Activated CD8-positive, alpha-beta T cell treated with anti-CD3 and anti-CD28 coated beads for 36 hours (primary cell): Measurements from ENCODE around the gene LARGE1. TPM values are rescaled to one million over a fixed set of nuclear protein-coding genes. Genes with fewer than 3 reads are reported as not detected.

ENCODE experiments used
- ATAC-seq: fragments of 200-7000 bp; cut with Tn5 transposase; one replicate; pipeline ENCODE4 v1.10.0; 2021; ENCODE audit warnings: mild to moderate bottlenecking, moderate library complexity
- CTCF ChIA-PET: fragments of 350-600 bp; sonication (Branson Sonifier 250); formaldehyde crosslinking; loops from one replicate; lab custom pipeline; 2021; ENCODE audit warnings: antibody characterized with exemption; lab: Charles Lee
- POLR2A ChIA-PET: fragments of 350-600 bp; sonication (Branson Sonifier 250); formaldehyde crosslinking; loops from one replicate; lab custom pipeline; 2021; ENCODE audit warnings: antibody characterized with exemption; lab: Charles Lee
- DNase-seq: peaks from one replicate; pipeline ENCODE4 v3.0.0-alpha.2; 2020
- H3K27ac Mint-ChIP-seq: one replicate; pipeline ENCODE4 v1.8.0; 2021; ENCODE audit warnings: mild to moderate bottlenecking, mixed read lengths
- H3K27me3 Mint-ChIP-seq: one replicate; pipeline ENCODE4 v1.8.0; 2021; ENCODE audit warnings: mixed read lengths
- H3K36me3 Mint-ChIP-seq: one replicate; pipeline ENCODE4 v1.8.0; 2021; ENCODE audit warnings: low read depth, mixed read lengths
- H3K4me1 Mint-ChIP-seq: one replicate; pipeline ENCODE4 v1.8.0; 2021; ENCODE audit warnings: low read depth, mixed read lengths
- H3K4me3 Mint-ChIP-seq: one replicate; pipeline ENCODE4 v1.8.0; 2021; ENCODE audit warnings: mild to moderate bottlenecking, moderate library complexity, mixed read lengths
- H3K9me3 Mint-ChIP-seq: one replicate; pipeline ENCODE4 v1.8.0; 2021; ENCODE audit warnings: mixed read lengths
- CTCF ChIP-seq: fragments of 200-600 bp; IDR thresholded peaks from one replicate; pipeline ENCODE4 v1.8.0; 2022; ENCODE audit warnings: antibody characterized with exemption, mild to moderate bottlenecking
- intact Hi-C: fragments of 100-400 bp; cut with micrococcal nuclease; formaldehyde crosslinking; loops from one replicate; pipeline ENCODE4 v1.10.0; 2022
- total RNA-seq, 2 experiments: library from RNA; stranded (reverse); gene quantifications; one replicate each; pipeline ENCODE4 v1.2.3, GENCODE V29; 2021

LARGE1 gene
- total RNA-seq, 2 experiments from 2014 or later = 0.31 to 0.32 TPM

GRCh38 chr22:33792832-33793231, 127.4 kb downstream of the LARGE1 start:
- ATAC-seq (no peak), DNase-seq (no peak)
- CTCF ChIA-PET = no interaction called here
- peaks cover 6% of the 10 kb centered on the region for H3K4me1 Mint-ChIP-seq
- no peak overlapping the region for H3K4me3 Mint-ChIP-seq
- POLR2A ChIA-PET = no interaction called here
- TF ChIP-seq CTCF = no peak
- H3K27ac Mint-ChIP-seq = no peak overlapping the region
- peaks cover 7% of the 10 kb centered on the region for H3K27me3 Mint-ChIP-seq
- intact Hi-C loops = no loop called here
- no peaks in the 10 kb centered on the region for H3K36me3 Mint-ChIP-seq
- peaks cover 19% of the 10 kb centered on the region for H3K9me3 Mint-ChIP-seq

GRCh38 chr22:33789690-33790253, 130.5 kb downstream of the LARGE1 start:
- ChIA-PET POLR2A (no interaction called here), CTCF (no interaction called here)
- Mint-ChIP-seq H3K36me3 (no peaks in the 10 kb centered on the region), H3K27me3 (peaks cover 7% of the 10 kb centered on the region), H3K4me1 (peaks cover 6% of the 10 kb centered on the region), H3K27ac (no peak overlapping the region), H3K4me3 (no peak overlapping the region), H3K9me3 (peaks cover 23% of the 10 kb centered on the region)
- intact Hi-C loops = no loop called here
- DNase-seq = peak; percentile 29
- TF ChIP-seq CTCF = no peak
- ATAC-seq = peak; percentile 80

GRCh38 chr22:33788927-33789326, 131.3 kb downstream of the LARGE1 start:
- Mint-ChIP-seq H3K4me3 (no peak overlapping the region), H3K36me3 (no peaks in the 10 kb centered on the region), H3K27me3 (peaks cover 7% of the 10 kb centered on the region), H3K4me1 (peaks cover 6% of the 10 kb centered on the region), H3K9me3 (peaks cover 23% of the 10 kb centered on the region), H3K27ac (no peak overlapping the region)
- intact Hi-C loops = no loop called here
- ATAC-seq = no peak
- ChIA-PET POLR2A (no interaction called here), CTCF (no interaction called here)
- TF ChIP-seq CTCF = no peak
- DNase-seq = no peak

DNA sequence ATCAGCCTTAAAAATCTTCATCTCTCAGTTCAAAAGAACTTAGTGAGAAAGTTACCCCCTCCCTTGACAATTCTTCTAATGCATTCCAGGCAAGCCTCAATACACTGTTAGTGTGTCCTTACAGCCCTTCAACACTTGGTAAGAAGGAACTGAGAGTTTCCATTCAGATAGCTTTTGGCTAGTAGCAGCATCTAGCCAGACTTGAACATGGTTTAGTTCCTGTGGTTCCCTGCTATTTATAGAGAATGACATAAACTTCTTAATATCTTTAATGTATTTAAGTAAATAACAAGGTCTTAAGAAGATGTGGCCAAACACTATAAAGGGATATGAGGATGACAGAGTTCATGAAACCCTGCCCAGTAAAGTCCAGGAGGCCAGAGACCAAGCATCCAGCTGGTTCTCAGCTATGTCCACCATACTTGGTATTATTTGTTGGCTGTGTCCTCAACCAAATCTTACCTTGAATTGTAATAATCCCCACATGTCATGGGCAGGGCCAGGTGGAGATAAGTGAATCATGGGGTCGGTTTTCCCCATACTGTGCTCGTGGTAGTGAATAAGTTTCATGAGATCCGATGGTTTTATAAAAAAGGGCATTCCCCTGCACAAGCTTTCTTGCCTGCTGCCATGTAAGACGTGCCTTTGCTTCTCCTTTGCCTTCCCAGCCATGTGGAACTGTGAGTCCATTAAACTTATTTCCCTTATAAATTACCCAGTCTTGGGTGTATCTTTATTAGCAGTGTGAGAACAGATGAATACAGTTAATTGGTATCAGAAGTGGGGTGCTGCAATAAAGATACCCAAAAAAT, 132.4 kb downstream of the LARGE1 start:
- no peak for TF ChIP-seq CTCF
- Mint-ChIP-seq H3K27ac (no peak overlapping the region), H3K4me3 (no peak overlapping the region), H3K27me3 (peaks cover 7% of the 10 kb centered on the region), H3K4me1 (peaks cover 6% of the 10 kb centered on the region), H3K36me3 (no peaks in the 10 kb centered on the region), H3K9me3 (peaks cover 23% of the 10 kb centered on the region)
- DNase-seq = no peak
- CTCF ChIA-PET = no interaction called here
- POLR2A ChIA-PET = no interaction called here
- no peak for ATAC-seq
- intact Hi-C loops = no loop called here

DNA sequence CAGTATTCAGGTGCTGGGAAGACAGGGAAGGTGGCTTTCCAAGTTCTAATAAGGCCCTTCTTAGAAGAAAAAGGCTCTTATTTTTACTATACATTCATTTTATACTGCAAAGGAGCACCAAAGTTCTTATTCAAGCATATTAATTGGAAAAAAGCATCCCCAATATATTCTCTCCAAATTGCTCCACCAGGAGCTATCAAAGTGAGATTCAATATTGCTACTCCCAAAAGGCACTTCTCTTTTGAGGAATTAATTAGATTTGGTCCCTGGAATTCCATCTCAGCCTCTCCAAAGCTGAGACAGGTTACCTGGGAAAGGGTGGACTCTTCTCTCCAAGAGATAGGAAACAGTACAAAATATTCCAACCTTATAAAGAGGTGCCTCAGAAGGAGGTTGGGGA, 134.1 kb downstream of the LARGE1 start:
- no peak for TF ChIP-seq CTCF

More for the DNA sequence above, 134.1 kb downstream of the LARGE1 start:
- ATAC-seq (no peak), DNase-seq (no peak)
- Mint-ChIP-seq H3K9me3 (peaks cover 23% of the 10 kb centered on the region), H3K27ac (no peak overlapping the region), H3K4me3 (no peak overlapping the region), H3K36me3 (no peaks in the 10 kb centered on the region), H3K27me3 (no peaks in the 10 kb centered on the region), H3K4me1 (no peaks in the 10 kb centered on the region)
- CTCF ChIA-PET = no interaction called here
- POLR2A ChIA-PET = no interaction called here
- intact Hi-C loops = no loop called here
